GM12873 (cell line): ENCODE data around the gene ZNF343.

Experiments
- TF ChIP-seq, protein P1 (sequence below): IDR thresholded peaks from 2 replicates; pipeline ENCODE4 v1.5.1; 2012; ENCODE audit warnings: low read depth, mild to moderate bottlenecking, moderate library complexity, low read length, control low read depth; ENCODE audit not compliant: insufficient read depth; ENCODE audit errors: missing control alignments

Gene ZNF343

DNA sequence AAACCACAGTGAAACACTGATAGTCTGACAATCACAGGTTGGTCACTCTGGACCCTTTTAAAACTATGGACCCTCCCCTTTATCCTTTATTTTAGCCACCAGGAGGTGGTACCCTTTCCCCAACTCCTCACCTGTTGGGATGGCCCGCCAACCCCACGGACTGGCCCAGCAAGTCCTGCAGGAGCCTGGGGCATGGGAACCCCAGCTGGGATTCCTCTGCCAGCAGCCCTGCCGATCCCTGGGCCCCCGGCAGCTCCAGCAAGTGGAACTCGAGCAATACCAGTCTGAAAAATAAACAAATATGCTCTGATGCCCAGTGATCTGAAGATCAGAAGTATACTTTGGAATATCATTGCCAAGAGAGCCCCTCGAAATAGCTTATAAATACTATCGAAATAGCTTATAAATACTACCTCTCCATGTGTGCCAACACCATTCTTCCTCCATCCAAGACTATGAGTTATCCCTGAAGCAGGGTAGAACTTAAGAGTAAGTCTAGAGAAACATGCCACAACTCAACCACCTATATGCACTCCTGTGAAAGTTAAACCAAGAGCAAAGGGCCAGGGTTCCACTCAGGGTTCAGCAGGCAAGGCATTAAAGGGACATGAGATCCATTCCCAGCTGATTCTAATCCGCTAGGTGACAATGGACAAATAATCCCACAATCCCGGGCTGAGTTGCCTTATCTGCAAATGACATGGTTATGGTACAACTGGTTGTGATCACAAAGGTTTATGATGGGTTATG is 44.9 kb downstream of the ZNF343 start:
- TF ChIP-seq, protein P1, sequence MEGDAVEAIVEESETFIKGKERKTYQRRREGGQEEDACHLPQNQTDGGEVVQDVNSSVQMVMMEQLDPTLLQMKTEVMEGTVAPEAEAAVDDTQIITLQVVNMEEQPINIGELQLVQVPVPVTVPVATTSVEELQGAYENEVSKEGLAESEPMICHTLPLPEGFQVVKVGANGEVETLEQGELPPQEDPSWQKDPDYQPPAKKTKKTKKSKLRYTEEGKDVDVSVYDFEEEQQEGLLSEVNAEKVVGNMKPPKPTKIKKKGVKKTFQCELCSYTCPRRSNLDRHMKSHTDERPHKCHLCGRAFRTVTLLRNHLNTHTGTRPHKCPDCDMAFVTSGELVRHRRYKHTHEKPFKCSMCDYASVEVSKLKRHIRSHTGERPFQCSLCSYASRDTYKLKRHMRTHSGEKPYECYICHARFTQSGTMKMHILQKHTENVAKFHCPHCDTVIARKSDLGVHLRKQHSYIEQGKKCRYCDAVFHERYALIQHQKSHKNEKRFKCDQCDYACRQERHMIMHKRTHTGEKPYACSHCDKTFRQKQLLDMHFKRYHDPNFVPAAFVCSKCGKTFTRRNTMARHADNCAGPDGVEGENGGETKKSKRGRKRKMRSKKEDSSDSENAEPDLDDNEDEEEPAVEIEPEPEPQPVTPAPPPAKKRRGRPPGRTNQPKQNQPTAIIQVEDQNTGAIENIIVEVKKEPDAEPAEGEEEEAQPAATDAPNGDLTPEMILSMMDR: no peak

DNA sequence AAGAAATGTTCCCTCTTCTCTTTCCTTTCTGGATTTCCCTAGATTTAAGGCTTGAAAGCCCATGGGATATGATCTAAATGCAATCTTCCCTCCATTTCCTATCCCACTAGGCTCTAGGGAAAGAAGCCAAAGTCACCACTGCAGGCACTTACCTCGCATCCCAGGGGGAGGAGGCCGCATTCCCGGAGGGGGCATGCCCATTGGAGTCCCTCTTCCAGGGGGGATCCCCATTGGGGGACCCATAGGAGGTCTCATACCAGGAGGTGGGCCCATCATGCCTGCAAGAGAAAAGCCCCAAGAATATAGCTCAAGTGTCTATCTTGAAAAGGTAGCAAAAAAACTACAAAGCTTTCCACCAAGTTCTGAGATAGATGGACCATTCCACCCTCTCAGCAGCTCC is 46.2 kb downstream of the ZNF343 start:
- TF ChIP-seq, protein P1: no peak

DNA sequence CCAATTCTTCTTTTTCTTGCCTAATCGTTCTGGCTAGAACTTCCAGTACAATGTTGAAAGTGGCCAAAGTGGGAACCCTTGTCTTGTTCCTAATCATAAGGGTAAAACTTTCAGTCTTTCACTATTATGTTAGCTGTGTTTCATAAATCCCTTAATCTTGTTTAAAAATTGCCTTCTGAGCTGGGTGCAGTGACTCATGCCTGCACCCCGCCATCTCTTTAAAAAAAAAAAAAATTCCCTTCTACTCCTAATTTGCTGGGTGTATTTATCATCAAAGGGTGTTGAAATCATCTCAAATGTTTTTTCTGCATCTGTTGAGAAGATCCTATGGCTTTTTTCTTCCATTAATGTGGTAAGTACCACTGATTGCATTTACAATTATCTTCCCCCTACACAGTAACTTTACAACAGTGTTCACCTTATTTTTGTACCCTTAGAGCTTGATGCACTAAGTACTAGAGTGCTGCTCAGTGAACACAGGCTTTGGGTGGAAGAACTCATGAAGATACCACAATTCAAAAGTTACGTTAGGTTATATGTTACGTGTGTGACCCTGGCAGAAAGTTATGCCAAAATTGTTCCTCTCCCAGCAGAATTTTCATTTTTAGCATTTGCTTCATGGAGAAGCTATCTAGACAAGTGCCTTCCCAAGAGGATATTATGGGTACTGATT is 47.8 kb downstream of the ZNF343 start:
- TF ChIP-seq, protein P1: no peak

DNA sequence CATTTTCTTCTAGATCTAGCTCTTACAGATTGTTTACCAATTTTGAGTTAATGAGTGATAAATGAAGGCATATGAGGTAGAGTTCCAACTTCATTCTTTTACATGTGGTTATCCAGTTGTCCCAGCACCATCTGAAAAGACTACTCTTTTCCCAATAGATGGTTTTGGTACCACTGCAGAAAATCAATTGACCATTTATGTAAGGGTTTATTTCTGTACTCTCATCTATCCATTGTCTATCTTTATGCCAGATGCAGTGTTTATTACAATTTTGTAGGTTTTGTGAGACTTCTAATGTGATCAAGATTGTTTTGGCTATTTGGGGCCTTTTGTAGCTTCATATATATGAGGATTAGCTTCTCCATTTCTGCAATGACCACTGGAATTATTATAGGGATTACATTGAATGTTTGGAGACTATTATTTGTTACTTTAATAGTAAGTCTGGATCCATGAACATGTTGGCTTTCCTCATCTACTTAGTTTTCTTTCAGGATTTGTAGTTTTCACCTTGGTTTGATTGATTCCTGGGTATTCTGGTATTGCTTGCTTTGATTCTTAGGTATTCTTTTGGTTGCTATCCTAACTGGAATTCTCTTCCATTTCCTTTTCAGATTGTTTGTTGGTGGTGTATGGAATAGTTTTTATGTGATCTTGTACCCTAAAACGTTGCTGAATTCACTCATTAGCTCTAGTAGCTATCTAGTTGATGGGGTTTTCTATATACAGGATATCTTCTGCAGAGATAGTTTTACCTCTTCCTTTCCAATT is 48.5 kb downstream of the ZNF343 start:
- TF ChIP-seq, protein P1: no peak

DNA sequence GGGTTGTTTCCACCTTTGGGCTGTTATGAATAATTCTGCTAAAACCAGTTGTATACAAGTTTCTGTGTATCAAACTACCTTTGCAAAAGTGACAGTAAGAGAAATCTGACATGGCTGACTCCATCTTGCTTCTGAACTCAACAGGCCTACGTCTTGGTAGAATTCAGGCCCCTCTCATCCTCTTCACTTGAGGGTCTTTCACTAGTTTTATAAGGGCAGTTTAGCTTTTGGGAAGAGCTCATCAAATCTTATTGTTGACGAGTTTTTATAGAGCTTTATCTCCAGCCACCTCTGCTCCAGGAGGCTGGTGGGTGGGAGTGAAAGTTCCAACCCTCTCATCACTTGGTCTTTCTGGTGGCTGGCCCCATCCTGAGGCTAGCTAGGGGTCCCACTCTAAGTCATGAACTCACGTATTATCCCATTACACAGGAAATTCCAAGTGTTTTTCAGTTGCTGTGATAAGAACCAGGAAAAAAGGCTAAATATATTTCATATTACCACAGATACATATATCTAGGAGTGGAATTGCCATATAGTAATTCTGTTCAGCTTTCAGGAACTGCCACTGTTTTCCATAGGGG is 49.7 kb downstream of the ZNF343 start:
- TF ChIP-seq, protein P1: no peak

DNA sequence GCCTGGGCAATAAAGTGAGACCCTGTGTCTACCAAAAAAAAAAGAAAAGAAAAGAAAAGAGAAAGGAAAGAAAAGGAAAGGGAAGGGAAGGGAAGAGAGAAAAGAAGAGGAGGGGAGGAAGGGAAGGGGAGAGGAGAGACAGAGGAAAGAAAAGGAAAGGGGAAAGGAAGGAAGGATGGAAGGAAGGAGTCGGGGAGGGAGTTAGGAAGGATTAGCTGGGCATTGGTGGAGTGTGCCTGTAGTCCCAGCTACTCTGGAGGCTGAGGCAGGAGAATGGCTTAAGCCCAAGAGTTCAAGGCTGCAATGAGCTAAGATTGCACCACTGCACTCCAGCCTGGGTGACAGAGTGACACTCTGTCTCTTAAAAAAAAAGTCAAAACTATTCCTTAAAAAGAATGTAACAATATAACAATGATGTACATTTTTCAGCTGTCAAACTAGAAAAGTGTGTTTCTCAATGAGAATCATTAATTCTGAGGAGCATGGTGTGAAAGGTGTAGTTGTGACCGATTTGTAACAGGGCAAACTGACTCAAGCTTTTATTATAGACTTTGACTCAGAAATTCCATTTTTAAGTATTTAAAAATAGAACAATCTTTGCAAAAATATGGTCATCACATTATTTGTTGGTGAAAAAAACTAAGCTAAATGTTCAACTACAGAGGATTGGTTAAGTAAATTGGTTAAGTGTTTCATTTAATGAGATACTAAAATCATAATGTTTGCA is 52.8 kb downstream of the ZNF343 start:
- TF ChIP-seq, protein P1: no peak
